ENCODE measurements around the gene SPRYD4.

Gene SPRYD4

DNA sequence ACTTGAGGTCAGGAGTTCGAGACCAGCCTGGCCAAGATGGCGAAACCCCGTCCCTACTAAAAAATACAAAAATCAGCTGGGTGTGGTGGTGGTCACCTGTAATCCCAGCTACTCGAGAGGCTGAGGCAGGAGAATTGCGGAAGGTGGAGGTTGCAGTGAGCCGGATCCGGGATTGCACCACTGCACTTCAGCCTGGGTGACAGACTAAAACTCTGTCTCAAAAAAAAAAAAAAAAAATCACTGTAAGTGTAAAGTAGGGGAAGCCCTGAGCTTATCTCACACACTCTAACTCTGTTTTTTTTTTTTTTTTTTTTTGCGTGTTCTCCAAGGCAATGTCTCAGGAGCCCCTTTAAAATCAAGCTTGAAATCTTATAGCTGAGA is 52.8 kb downstream of the SPRYD4 start:
- peak overlapping the region; percentile 74 for H3K4me3 ChIP-seq (ENCODE audit: extremely low read depth, insufficient read depth, low read length, poor library complexity, severe bottlenecking)
- H3K9me3 ChIP-seq (ENCODE audit: control insufficient read depth, low read length), result no peaks in the 10 kb centered on the region
- WGBS, 2 experiments (ENCODE audit: insufficient coverage in 2 of 2), result 100% methylated on average over 1 of the region's 8 CpGs; no CpG with 5 or more reads in 1 of the 2 experiments
- H3K4me1 ChIP-seq (ENCODE audit: control insufficient read depth, insufficient read depth, low read length, poor library complexity, severe bottlenecking), result peaks cover 49% of the 10 kb centered on the region
- peak overlapping the region; percentile 88 for H3K27ac ChIP-seq (ENCODE audit: low read depth, low read length, severe bottlenecking)
- H3K36me3 ChIP-seq (ENCODE audit: control insufficient read depth, insufficient read depth, low read length), result peaks cover 11% of the 10 kb centered on the region

GRCh38 chr12:56521590-56522371 is 53.4 kb downstream of the SPRYD4 start, which contains the start of gene RBMS2:
Gene RBMS2 (plus strand): TSS chr12:56521820. CDS start chr12:56522024, 204 bp downstream.
- 0% methylated on average over 8 to 10 of the region's 15 CpGs for WGBS, 2 experiments (ENCODE audit: insufficient coverage in 2 of 2)
- Histone ChIP-seq H3K4me1 (ENCODE audit: control insufficient read depth, insufficient read depth, low read length, poor library complexity, severe bottlenecking) (peaks cover 51% of the 10 kb centered on the region), H3K4me3 (ENCODE audit: extremely low read depth, insufficient read depth, low read length, poor library complexity, severe bottlenecking) (peak within 1 kb of the TSS; percentile 74), H3K9me3 (ENCODE audit: control insufficient read depth, low read length) (no peaks in the 10 kb centered on the region), H3K27ac (ENCODE audit: low read depth, low read length, severe bottlenecking) (peak within 1 kb of the TSS; percentile 90), H3K36me3 (ENCODE audit: control insufficient read depth, insufficient read depth, low read length) (peaks cover 11% of the 10 kb centered on the region)

- peak overlapping the region; percentile 90 for H3K27ac ChIP-seq (ENCODE audit: low read depth, low read length, severe bottlenecking)
- WGBS, 2 experiments (ENCODE audit: insufficient coverage in 2 of 2), result 17 to 19% methylated on average over 3 of the region's 4 CpGs
- H3K4me3 ChIP-seq (ENCODE audit: extremely low read depth, insufficient read depth, low read length, poor library complexity, severe bottlenecking), result peak overlapping the region; percentile 74
- peaks cover 12% of the 10 kb centered on the region for H3K36me3 ChIP-seq (ENCODE audit: control insufficient read depth, insufficient read depth, low read length)
- no peaks in the 10 kb centered on the region for H3K9me3 ChIP-seq (ENCODE audit: control insufficient read depth, low read length)
- H3K4me1 ChIP-seq (ENCODE audit: control insufficient read depth, insufficient read depth, low read length, poor library complexity, severe bottlenecking), result peaks cover 59% of the 10 kb centered on the region
Measured at GRCh38 chr12:56522411-56523193, 54.2 kb downstream of the SPRYD4 start.

GRCh38 chr12:56528846-56529245 is 60.5 kb downstream of the SPRYD4 start:
- Histone ChIP-seq H3K4me3 (ENCODE audit: extremely low read depth, insufficient read depth, low read length, poor library complexity, severe bottlenecking) (no peak overlapping the region), H3K27ac (ENCODE audit: low read depth, low read length, severe bottlenecking) (no peak overlapping the region), H3K36me3 (ENCODE audit: control insufficient read depth, insufficient read depth, low read length) (peaks cover 40% of the 10 kb centered on the region), H3K9me3 (ENCODE audit: control insufficient read depth, low read length) (no peaks in the 10 kb centered on the region), H3K4me1 (ENCODE audit: control insufficient read depth, insufficient read depth, low read length, poor library complexity, severe bottlenecking) (peaks cover 36% of the 10 kb centered on the region)
- WGBS, 2 experiments (ENCODE audit: insufficient coverage in 2 of 2), result 100% methylated on average over 1 of the region's 1 CpG
